ENCODE data around the gene PRSS53.

Gene PRSS53

DNA sequence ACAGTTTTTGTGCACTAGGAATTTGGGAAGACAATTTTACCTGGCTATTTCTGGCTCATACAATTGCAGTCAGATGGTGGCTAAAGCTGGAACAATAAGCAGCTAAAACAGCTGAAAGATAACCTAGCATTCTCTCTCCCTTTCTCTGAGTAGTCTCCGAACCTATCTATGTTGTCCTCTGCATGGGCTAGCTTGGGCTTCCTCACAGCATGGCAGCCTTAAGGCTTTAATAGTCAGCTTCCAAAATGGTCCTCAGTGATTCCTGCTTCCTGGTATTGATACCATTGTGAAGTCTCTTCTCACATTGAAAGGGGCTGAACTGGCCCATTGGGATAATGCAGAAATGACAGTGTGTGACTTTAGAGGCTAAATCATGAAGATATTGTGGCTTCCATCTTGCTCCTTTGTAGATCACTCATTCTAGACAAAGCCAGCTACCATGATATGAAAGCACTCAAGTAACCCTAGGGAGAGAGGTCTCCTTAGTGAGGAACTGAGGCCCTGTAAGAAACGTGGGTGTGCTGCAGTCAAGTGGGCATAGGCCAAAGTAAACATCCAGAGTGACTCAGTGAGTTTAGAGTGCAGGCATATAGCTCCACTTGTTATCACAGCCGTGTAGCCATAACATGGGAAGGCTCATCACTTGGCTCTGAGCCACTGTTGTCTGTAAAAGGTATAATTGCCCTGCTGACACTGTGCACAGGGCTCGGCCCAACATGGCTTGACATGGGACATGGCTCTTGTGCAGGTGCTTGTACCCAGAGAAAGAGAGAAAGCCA lies 11.3 kb upstream of the PRSS53 start:
- TF ChIP-seq, protein P1, sequence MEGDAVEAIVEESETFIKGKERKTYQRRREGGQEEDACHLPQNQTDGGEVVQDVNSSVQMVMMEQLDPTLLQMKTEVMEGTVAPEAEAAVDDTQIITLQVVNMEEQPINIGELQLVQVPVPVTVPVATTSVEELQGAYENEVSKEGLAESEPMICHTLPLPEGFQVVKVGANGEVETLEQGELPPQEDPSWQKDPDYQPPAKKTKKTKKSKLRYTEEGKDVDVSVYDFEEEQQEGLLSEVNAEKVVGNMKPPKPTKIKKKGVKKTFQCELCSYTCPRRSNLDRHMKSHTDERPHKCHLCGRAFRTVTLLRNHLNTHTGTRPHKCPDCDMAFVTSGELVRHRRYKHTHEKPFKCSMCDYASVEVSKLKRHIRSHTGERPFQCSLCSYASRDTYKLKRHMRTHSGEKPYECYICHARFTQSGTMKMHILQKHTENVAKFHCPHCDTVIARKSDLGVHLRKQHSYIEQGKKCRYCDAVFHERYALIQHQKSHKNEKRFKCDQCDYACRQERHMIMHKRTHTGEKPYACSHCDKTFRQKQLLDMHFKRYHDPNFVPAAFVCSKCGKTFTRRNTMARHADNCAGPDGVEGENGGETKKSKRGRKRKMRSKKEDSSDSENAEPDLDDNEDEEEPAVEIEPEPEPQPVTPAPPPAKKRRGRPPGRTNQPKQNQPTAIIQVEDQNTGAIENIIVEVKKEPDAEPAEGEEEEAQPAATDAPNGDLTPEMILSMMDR (IDR thresholded peaks at IDR 0.05; ENCODE audit: low read depth, low read length): no peak
- no peak for DNase-seq (ENCODE audit: extremely low read depth, low read depth)

DNA sequence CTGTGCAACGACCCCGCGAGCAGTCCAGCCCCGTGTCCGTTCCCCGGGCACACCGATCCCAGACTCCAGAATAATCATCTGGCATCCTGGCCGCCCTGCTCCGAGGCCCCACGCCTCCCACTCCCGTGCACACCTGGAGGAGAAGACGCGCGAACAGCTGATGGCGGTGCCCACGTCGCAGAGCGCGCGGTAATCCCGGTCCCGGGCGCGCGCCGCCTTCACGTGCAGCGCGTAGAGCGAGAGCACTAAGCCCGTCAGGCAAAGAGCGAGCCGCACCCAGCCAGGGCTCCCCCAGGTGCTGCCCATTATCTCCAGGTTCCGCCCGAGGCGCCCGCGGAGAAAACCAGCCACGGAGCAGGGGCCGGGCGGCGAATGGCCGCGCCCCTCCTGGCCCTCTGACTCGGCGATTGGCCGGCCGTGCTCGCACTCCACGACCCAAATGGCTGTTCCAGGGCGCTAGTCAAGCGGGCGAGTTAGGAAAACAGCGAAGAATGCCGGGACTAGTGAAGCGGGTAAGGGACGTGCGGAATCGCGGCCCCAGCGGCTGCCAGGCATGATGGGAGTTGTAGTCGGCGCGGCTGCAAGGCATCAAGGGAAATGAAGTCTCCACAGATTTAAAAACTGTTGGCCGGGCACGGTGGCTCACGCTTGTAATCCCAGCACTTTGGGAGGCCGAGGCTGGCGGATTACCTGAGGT lies 5.8 kb upstream of the PRSS53 start, which contains the start of gene VKORC1:
VKORC1 (minus strand) TSS at position 374 of the 697 bp plus-strand sequence; CDS start at position 306, 68 bp downstream.
- TF ChIP-seq, protein P1 (IDR thresholded peaks at IDR 0.05; ENCODE audit: low read depth, low read length): no peak
- peak; percentile 92 for DNase-seq (ENCODE audit: extremely low read depth, low read depth)

DNA sequence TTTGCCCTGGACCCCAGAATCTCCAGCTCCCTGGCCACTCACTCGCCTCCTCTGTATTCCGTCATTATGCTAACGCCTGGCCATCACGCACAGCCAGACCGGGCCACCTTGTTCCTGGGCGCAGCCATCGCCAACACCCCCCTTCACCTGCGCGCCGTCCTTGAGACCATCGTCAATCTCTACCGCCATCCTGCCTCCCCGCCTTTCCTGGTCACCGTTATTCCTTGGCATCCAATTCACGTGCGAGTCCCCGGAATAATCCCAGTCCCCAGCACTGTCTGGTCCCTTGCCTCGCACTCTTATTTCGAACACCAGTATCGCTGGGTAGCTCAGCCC lies 5.3 kb upstream of the PRSS53 start:
- TF ChIP-seq, protein P1 (IDR thresholded peaks at IDR 0.05; ENCODE audit: low read depth, low read length): no peak
- DNase-seq (ENCODE audit: extremely low read depth, low read depth): no peak

DNA sequence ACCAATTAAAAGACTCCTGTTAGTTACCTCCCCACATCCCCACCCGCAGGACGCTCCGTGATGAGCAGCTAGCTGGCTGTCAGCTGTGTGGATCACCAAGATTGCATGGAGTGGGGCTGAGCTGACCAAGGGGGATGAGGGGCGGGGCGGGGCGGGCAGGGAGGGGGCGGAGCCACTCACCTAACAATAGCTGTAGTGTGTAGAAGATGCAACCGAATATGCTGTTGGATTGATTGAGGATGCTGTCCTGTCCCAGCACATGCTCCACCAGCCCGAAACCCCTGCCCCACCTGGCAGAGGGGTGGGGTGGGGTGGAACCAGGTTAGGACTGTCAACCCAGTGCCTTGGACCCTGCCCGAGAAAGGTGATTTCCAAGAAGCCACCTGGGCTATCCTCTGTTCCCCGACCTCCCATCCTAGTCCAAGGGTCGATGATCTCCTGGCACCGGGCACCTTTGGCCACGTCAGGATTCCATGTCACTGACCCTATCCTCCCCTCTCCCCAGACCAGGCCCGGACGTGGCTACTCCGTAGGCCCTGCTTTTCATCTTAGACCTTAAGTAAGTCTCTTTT lies 4.5 kb upstream of the PRSS53 start:
- TF ChIP-seq, protein P1 (IDR thresholded peaks at IDR 0.05; ENCODE audit: low read depth, low read length): no peak
- DNase-seq (ENCODE audit: extremely low read depth, low read depth): no peak

DNA sequence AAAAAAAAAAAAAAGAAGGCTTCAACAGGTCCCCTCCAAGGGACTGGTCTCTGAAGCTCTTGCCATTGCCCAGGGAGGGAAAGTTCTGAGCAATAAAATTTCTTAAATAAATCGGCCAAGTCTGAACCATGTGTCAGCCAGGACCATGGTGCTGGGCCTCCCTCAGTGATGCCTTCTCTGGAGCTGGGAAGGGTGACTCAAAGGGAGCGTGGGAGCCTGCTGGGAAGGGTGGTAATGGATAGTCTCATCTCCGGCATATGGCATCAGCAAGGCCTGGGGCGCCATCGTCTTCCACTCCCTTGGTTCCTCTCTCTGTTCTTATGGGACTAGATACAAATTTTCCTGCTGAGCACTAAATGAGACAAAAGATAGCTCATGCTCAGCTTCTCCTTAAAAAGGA lies 3.6 kb upstream of the PRSS53 start:
- TF ChIP-seq, protein P1 (IDR thresholded peaks at IDR 0.05; ENCODE audit: low read depth, low read length): no peak

DNA sequence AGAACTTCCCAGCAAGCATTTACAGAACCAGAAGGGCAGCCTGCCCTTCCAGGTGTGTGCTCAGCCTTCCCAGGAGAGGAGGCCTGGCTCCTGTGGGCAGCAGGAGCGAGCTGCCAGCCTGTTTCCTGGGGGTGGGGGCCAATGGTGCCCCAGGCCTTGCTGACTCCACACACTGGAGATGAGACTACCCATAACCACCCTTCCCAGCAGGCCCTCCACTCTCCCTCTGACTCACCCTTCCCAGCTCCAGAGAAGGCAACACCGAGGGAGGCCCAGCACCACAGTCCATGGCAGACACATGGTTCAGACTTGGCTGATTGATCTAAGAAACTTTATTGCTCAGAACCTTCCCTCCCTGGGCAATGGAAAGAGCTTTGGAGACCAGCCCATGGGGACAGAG lies 1.8 kb upstream of the PRSS53 start:
- TF ChIP-seq, protein P1 (IDR thresholded peaks at IDR 0.05; ENCODE audit: low read depth, low read length): no peak
- no peak for DNase-seq (ENCODE audit: extremely low read depth, low read depth)

More for the DNA sequence above, 3.6 kb upstream of the PRSS53 start:
- DNase-seq (ENCODE audit: extremely low read depth, low read depth): no peak

DNA sequence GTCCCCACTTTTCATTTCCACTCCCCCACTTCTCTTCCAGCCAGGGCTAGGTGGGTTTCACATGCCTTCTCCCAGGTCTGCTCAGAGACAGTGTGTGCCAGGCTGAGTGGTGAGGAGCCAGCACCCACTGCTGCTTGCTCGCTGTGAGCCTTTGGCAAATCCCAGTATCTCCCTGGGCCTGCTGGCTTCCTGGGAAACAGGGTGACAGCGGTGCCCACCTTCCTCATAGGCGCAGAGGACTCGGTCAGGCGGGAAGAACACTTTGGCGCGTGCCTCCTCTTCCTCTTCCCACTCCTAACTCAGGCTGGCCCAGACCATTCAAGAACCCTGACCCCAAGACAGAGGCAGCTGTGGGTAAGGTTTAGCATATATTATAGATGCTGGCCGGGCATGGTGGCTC lies 456 bp upstream of the PRSS53 start:
- DNase-seq (ENCODE audit: extremely low read depth, low read depth): no peak
- TF ChIP-seq, protein P1 (IDR thresholded peaks at IDR 0.05; ENCODE audit: low read depth, low read length): no peak

Data from AG09319 (cell line).